B cell (primary cell): ENCODE results near the gene MARF1. TPM values are rescaled to one million over a fixed set of nuclear protein-coding genes. Genes with fewer than 3 reads are reported as not detected.
"Not testable (repeated sequence)": the region's sequence is repeated elsewhere in the genome, so short reads cannot be mapped to it uniquely, and the experiment has no call there.

Experiments used
- ATAC-seq: fragments of 200-7000 bp; cut with Tn5 transposase; one replicate; pipeline ENCODE4 v1.10.0; 2021; ENCODE audit warnings: low read depth, mild to moderate bottlenecking, moderate number of reproducible peaks, moderate library complexity
- CTCF ChIA-PET: fragments of 350-600 bp; sonication (Branson Sonifier 250); formaldehyde crosslinking; loops from one replicate; lab custom pipeline; 2021; ENCODE audit warnings: antibody characterized with exemption, inconsistent platforms; lab: Charles Lee
- POLR2A ChIA-PET: fragments of 350-600 bp; sonication (Branson Sonifier 250); formaldehyde crosslinking; loops from one replicate; lab custom pipeline; 2021; ENCODE audit warnings: antibody characterized with exemption; lab: Charles Lee
- DNase-seq: peaks from one replicate; pipeline ENCODE4 v3.0.0; 2013
- H2AFZ ChIP-seq: 2 replicates; pipeline ENCODE4 v1.6.1; 2012; ENCODE audit warnings: mild to moderate bottlenecking, low read depth, low read length; ENCODE audit not compliant: insufficient read depth, poor library complexity, severe bottlenecking
- H3K27ac ChIP-seq, 2 donors: 1 replicate in 1 of 2; 2 replicates in 1 of 2; pipeline ENCODE4 v1.5.1; 2012 to 2013; ENCODE audit warnings: low read length in 2 of 2, mild to moderate bottlenecking in 2 of 2, moderate library complexity in 1 of 2
- H3K27me3 ChIP-seq, 4 experiments: fragments of 200-600 bp in 1 of 4; sonication (generic) in 1 of 4; replicated peaks in 1 of 4; 1 replicate in 2 of 4; 2 replicates in 2 of 4; pipeline versions ENCODE4 v1.6.1 to v1.7.0; 2013 to 2016; ENCODE audit warnings: low read length in 3 of 4, mild to moderate bottlenecking in 2 of 4, mixed read lengths in 1 of 4, moderate library complexity in 1 of 4; ENCODE audit not compliant: insufficient read depth in 4 of 4, control insufficient read depth in 3 of 4; ENCODE audit errors: control extremely low read depth in 1 of 4
- H3K36me3 ChIP-seq, 2 experiments: replicated peaks in 1 of 2; 1 replicate in 1 of 2; 2 replicates in 1 of 2; pipeline versions ENCODE4 v1.6.1 to v1.7.1; 2013; ENCODE audit warnings: low read length in 1 of 2; ENCODE audit not compliant: insufficient read depth in 2 of 2, control insufficient read depth in 1 of 2; ENCODE audit errors: control extremely low read depth in 1 of 2, extremely low read depth in 1 of 2
- H3K4me1 ChIP-seq, 2 donors: fragments of 200-600 bp in 1 of 2; sonication (generic) in 1 of 2; 1 replicate in 1 of 2; 2 replicates in 1 of 2; pipeline versions ENCODE4 v1.5.1 to v1.6.1; 2013 to 2017; ENCODE audit warnings: low read length in 2 of 2; ENCODE audit not compliant: control insufficient read depth in 2 of 2, insufficient read depth in 2 of 2
- H3K4me2 ChIP-seq: replicated peaks from 2 replicates; pipeline ENCODE3; 2012; ENCODE audit warnings: mild to moderate bottlenecking, low read depth, low read length; ENCODE audit not compliant: poor library complexity, severe bottlenecking
- H3K4me3 ChIP-seq, 5 experiments: fragments of 200-600 bp in 1 of 5; sonication (generic) in 1 of 5; 1 replicate in 3 of 5; 2 replicates in 2 of 5; pipeline versions ENCODE4 v1.5.1 to v1.7.0; 2011 to 2016; ENCODE audit warnings: low read length in 4 of 5, mild to moderate bottlenecking in 4 of 5, low read depth in 2 of 5, control low read depth in 1 of 5, moderate library complexity in 1 of 5; ENCODE audit not compliant: insufficient read depth in 1 of 5; ENCODE audit errors: control extremely low read depth in 1 of 5, extremely low read depth in 1 of 5
- H3K79me2 ChIP-seq: fragments of 200-600 bp; sonication (generic); one replicate; pipeline ENCODE4 v1.6.0; 2016; ENCODE audit warnings: low read length; ENCODE audit not compliant: control insufficient read depth, insufficient read depth
- H3K9ac ChIP-seq: fragments of 200-600 bp; sonication (generic); 2 replicates; pipeline ENCODE4 v1.6.1; 2017; ENCODE audit warnings: mild to moderate bottlenecking, low read length, moderate library complexity
- H3K9me3 ChIP-seq, 3 donors: one replicate each; pipeline versions ENCODE4 v1.6.1 to v1.7.1; 2013; ENCODE audit warnings: low read length in 2 of 3; ENCODE audit not compliant: control insufficient read depth in 2 of 3, insufficient read depth in 1 of 3; ENCODE audit errors: control extremely low read depth in 1 of 3
- H4K20me1 ChIP-seq: 2 replicates; pipeline ENCODE4 v1.6.0; 2012; ENCODE audit warnings: mild to moderate bottlenecking, low read length; ENCODE audit not compliant: insufficient read depth, control insufficient read depth, poor library complexity, severe bottlenecking
- H3K27ac Mint-ChIP-seq: one replicate; pipeline ENCODE4 v1.8.0; 2021; ENCODE audit warnings: mixed read lengths
- H3K27me3 Mint-ChIP-seq: one replicate; pipeline ENCODE4 v1.8.0; 2021; ENCODE audit warnings: mixed read lengths
- H3K4me1 Mint-ChIP-seq: one replicate; pipeline ENCODE4 v1.8.0; 2021; ENCODE audit warnings: mixed read lengths
- H3K4me3 Mint-ChIP-seq: one replicate; pipeline ENCODE4 v1.8.0; 2021; ENCODE audit warnings: mixed read lengths
- H3K9me3 Mint-ChIP-seq: one replicate; pipeline ENCODE4 v1.8.0; 2022; ENCODE audit warnings: mixed read lengths; ENCODE audit not compliant: insufficient read depth
- CTCF ChIP-seq: fragments of 200-600 bp; IDR thresholded peaks from one replicate; pipeline ENCODE4 v1.8.0; 2022; ENCODE audit warnings: antibody characterized with exemption, mild to moderate bottlenecking
- EZH2 ChIP-seq: IDR thresholded peaks from 2 replicates; pipeline ENCODE4 v1.6.1; 2012; ENCODE audit warnings: borderline replicate concordance, low read depth, mild to moderate bottlenecking, moderate library complexity, low read length; ENCODE audit not compliant: insufficient read depth, poor library complexity, severe bottlenecking
- WGBS: methylation state at CpG from one replicate; pipeline ENCODE4 v1.1.5; 2013; ENCODE audit warnings: missing lambda C conversion rate; ENCODE audit not compliant: insufficient coverage; 5-methylcytosine and 5-hydroxymethylcytosine counted together
- intact Hi-C: fragments of 100-400 bp; cut with micrococcal nuclease; formaldehyde crosslinking; loops from one replicate; pipeline ENCODE4 v1.10.0; 2022
- polyA plus RNA-seq: library from polyadenylated mRNA; depleted of rRNA; stranded (reverse); fragments of >200 nt; gene quantifications from 2 replicates; pipeline ENCODE4 v1.2.3, GENCODE V29; 2012
- total RNA-seq, 2 donors: library from RNA; stranded (reverse); fragments of 120-200 nt in 1 of 2; gene quantifications; 1 replicate in 1 of 2; 2 replicates in 1 of 2; pipeline versions ENCODE4 v1.2.3 to v1.2.4, GENCODE V29; 2013 to 2022

The MARF1 gene
- total and polyA plus RNA-seq, 2 donors (not counting 1 experiment from before 2014, with no cell fraction given): 68.0 to 366 TPM

GRCh38 chr16:15571557-15571956, 71.4 kb downstream of the MARF1 start:
- WGBS: 25% methylated on average over 5 of the region's 6 CpGs
- intact Hi-C loops: no loop called here
- no peak overlapping the region for H3K9ac ChIP-seq
- Mint-ChIP-seq H3K27me3 (no peaks in the 10 kb centered on the region), H3K27ac (no peak overlapping the region), H3K9me3 (peaks cover 13% of the 10 kb centered on the region), H3K4me1 (peaks cover 4% of the 10 kb centered on the region), H3K4me3 (no peak overlapping the region)
- no peak overlapping the region for H3K27ac ChIP-seq
- CTCF ChIA-PET: no interaction called here
- no peak for TF ChIP-seq CTCF
- no peak for TF ChIP-seq EZH2
- POLR2A ChIA-PET: no interaction called here
- no peak overlapping the region for H3K4me2 ChIP-seq
- no peaks in the 10 kb centered on the region for H3K4me1 ChIP-seq
- no peak overlapping the region for H2AFZ ChIP-seq
- H3K9me3 ChIP-seq: peaks cover 0 to 12% (median 0%) of the 10 kb centered on the region in 3 donors
- H3K36me3 ChIP-seq: no peaks in the 10 kb centered on the region
- H3K79me2 ChIP-seq: no peaks in the 10 kb centered on the region
- no peaks in the 10 kb centered on the region for H4K20me1 ChIP-seq
- no peaks in the 10 kb centered on the region for H3K27me3 ChIP-seq
- no peak overlapping the region for H3K4me3 ChIP-seq
- DNase-seq (no peak), ATAC-seq (no peak)

GRCh38 chr16:15570666-15571065, 72.3 kb downstream of the MARF1 start:
- H3K27me3 ChIP-seq, ATAC-seq, H3K27me3 Mint-ChIP-seq, DNase-seq, H3K4me1 Mint-ChIP-seq, H3K9ac ChIP-seq, intact Hi-C loops, H4K20me1 ChIP-seq, H3K4me3 ChIP-seq, H3K36me3 ChIP-seq, H2AFZ ChIP-seq, H3K4me3 Mint-ChIP-seq, H3K27ac ChIP-seq, H3K4me2 ChIP-seq, CTCF ChIA-PET, H3K79me2 ChIP-seq, H3K27ac Mint-ChIP-seq, POLR2A ChIA-PET, H3K4me1 ChIP-seq: not testable (repeated sequence)
- peaks cover 13% of the 10 kb centered on the region for H3K9me3 Mint-ChIP-seq
- 100% methylated on average over 1 of the region's 4 CpGs for WGBS
- H3K9me3 ChIP-seq: peaks cover 0 to 12% (median 0%) of the 10 kb centered on the region in 3 donors
